Psoas muscle (tissue), 8 donors: Measurements from ENCODE around the gene RELN. TPM values are rescaled to one million over a fixed set of nuclear protein-coding genes. Genes with fewer than 3 reads are reported as not detected.

ENCODE experiments used
- ATAC-seq, 4 donors: fragments of 200-7000 bp; cut with Tn5 transposase; one replicate each; pipeline ENCODE4 v1.9.1; 2020; ENCODE audit warnings: moderate library complexity in 3 of 4, mild to moderate bottlenecking in 2 of 4
- DNase-seq, 2 donors: peaks; one replicate each; pipeline ENCODE4 v3.0.0-alpha.2; 2020
- H3K27ac ChIP-seq: fragments of 200-600 bp; one replicate; pipeline ENCODE4 v1.8.0; 2022
- H3K27me3 ChIP-seq, 3 donors: fragments of 200-600 bp in 1 of 3; one replicate each; pipeline versions ENCODE4 v1.6.1 to v1.8.0; 2013 to 2022; ENCODE audit warnings: low read length in 2 of 3, mild to moderate bottlenecking in 2 of 3, moderate library complexity in 1 of 3; ENCODE audit not compliant: insufficient read depth in 3 of 3
- H3K36me3 ChIP-seq, 2 donors: fragments of 200-600 bp in 1 of 2; one replicate each; pipeline versions ENCODE4 v1.6.1 to v1.8.0; 2013 to 2022; ENCODE audit warnings: low read depth in 1 of 2, mild to moderate bottlenecking in 1 of 2, moderate library complexity in 1 of 2; ENCODE audit not compliant: insufficient read depth in 1 of 2
- H3K4me1 ChIP-seq: fragments of 200-600 bp; one replicate; pipeline ENCODE4 v1.8.0; 2022
- H3K4me3 ChIP-seq: fragments of 200-600 bp; one replicate; pipeline ENCODE4 v1.8.0; 2022; ENCODE audit warnings: mild to moderate bottlenecking
- H3K9me3 ChIP-seq: fragments of 200-600 bp; one replicate; pipeline ENCODE4 v1.8.0; 2022
- CTCF ChIP-seq: fragments of 200-600 bp; IDR thresholded peaks from one replicate; pipeline ENCODE4 v1.8.0; 2022; ENCODE audit warnings: antibody characterized with exemption
- WGBS, 3 donors: extraction: QIAGEN DNeasy Blood & Tissue Kit; methylation state at CpG; one replicate each; pipeline versions ENCODE4 v1.1.6 to v1.1.7; 2013; 5-methylcytosine and 5-hydroxymethylcytosine counted together
- intact Hi-C, 2 donors: fragments of 100-400 bp; cut with DNase I; formaldehyde crosslinking; loops; one replicate each; pipeline versions ENCODE4 v1.11.0 to v1.14.2; 2022
- polyA plus RNA-seq, 3 donors: library from polyadenylated mRNA; stranded (reverse); fragments of 200-250 nt; gene quantifications; one replicate each; pipeline ENCODE4 v1.2.3, GENCODE V29; 2013
- total RNA-seq, 4 donors: library from RNA; stranded (reverse); fragmentation: NEBNext Ultra II Directional in 2 of 4; extraction: Animal tissue kit (Norgen Biotek cat#: 25700) in 2 of 4; gene quantifications; one replicate each; pipeline versions ENCODE4 v1.2.1 to v1.2.4, GENCODE V29; 2021 to 2023
- donor health status: healthy with polysubstance abuse.
- donor health status: DM: no; HTN: no; CAD: no; lungs with moderate emphysema.
- donor health status: Bipolar disorder and iron deficiency.
- donor health status: healthy.
- donor health status: DM: yes; HTN: yes; CAD: no.
- donor health status: DM: no; HTN: no; CAD: no.
- donor health status: DM: no; HTN: no; CAD: no.
- donor health status: DM: yes; HTN: yes; CAD: no.

The RELN gene
- total and polyA plus RNA-seq, 7 donors = 0.10 to 0.44 (median 0.32) TPM

GRCh38 chr7:103996639-103997038 lies 7.2 kb upstream of the RELN start:
- Histone ChIP-seq H3K27me3 (peaks cover 0 to 8% (median 6%) of the 10 kb centered on the region in 3 donors), H3K36me3 (no peaks in the 10 kb centered on the region), H3K9me3 (no peaks in the 10 kb centered on the region), H3K4me1 (no peaks in the 10 kb centered on the region), H3K4me3 (no peak overlapping the region), H3K27ac (no peak overlapping the region)
- WGBS, 3 donors = 63 to 69% (median 66%) methylated on average over 2 of the region's 2 CpGs
- intact Hi-C loops = no loop called here
- no peak for ATAC-seq
- no peak for TF ChIP-seq CTCF
- DNase-seq = no peak

- intact Hi-C loops = no loop called here
- Histone ChIP-seq H3K27ac (no peak overlapping the region), H3K36me3 (no peaks in the 10 kb centered on the region), H3K27me3 (peaks cover 0 to 14% (median 5%) of the 10 kb centered on the region in 3 donors), H3K4me1 (no peaks in the 10 kb centered on the region), H3K4me3 (no peak overlapping the region), H3K9me3 (no peaks in the 10 kb centered on the region)
- DNase-seq (no peak), ATAC-seq (no peak)
- TF ChIP-seq CTCF = no peak
- WGBS, 3 donors = 68 to 70% (median 69%) methylated on average over 4 of the region's 4 CpGs
These were observed 6.6 kb upstream of the RELN start for GRCh38 chr7:103996017-103996551.

GRCh38 chr7:103995554-103995953 lies 6.1 kb upstream of the RELN start:
- no peak for DNase-seq
- intact Hi-C loops = no loop called here
- Histone ChIP-seq H3K4me1 (no peaks in the 10 kb centered on the region), H3K36me3 (no peaks in the 10 kb centered on the region), H3K9me3 (no peaks in the 10 kb centered on the region), H3K4me3 (no peak overlapping the region), H3K27ac (no peak overlapping the region), H3K27me3 (peaks cover 0 to 19% (median 4%) of the 10 kb centered on the region in 3 donors)
- no peak for TF ChIP-seq CTCF
- ATAC-seq = no peak

- peaks cover 3 to 37% (median 4%) of the 10 kb centered on the region in 3 donors for H3K27me3 ChIP-seq
- H3K4me1 ChIP-seq = no peaks in the 10 kb centered on the region
- no peak overlapping the region for H3K4me3 ChIP-seq
- H3K9me3 ChIP-seq = no peaks in the 10 kb centered on the region
- TF ChIP-seq CTCF = no peak
- intact Hi-C loops = no loop called here
- H3K27ac ChIP-seq = no peak overlapping the region
- 78 to 87% (median 87%) methylated on average over 1 of the region's 1 CpG for WGBS, 3 donors
- ATAC-seq (no peak), DNase-seq (no peak)
- H3K36me3 ChIP-seq = no peaks in the 10 kb centered on the region
These were observed 4.1 kb upstream of the RELN start for GRCh38 chr7:103993551-103993950.

GRCh38 chr7:103991406-103991805 lies 1.9 kb upstream of the RELN start:
- 61 to 71% (median 66%) methylated on average over 2 of the region's 2 CpGs for WGBS, 3 donors

More at GRCh38 chr7:103991406-103991805, 1.9 kb upstream of the RELN start:
- H3K27ac ChIP-seq = no peak overlapping the region
- H3K36me3 ChIP-seq = no peaks in the 10 kb centered on the region
- no peak for DNase-seq
- ATAC-seq = no peak
- intact Hi-C loops = no loop called here
- no peaks in the 10 kb centered on the region for H3K4me1 ChIP-seq
- no peak for TF ChIP-seq CTCF
- no peaks in the 10 kb centered on the region for H3K9me3 ChIP-seq
- no peak overlapping the region for H3K4me3 ChIP-seq
- H3K27me3 ChIP-seq = peaks cover 5 to 53% (median 8%) of the 10 kb centered on the region in 3 donors
